Measurements from ENCODE around the gene NFKBIL1. TPM values are rescaled to one million over a fixed set of nuclear protein-coding genes. Genes with fewer than 3 reads are reported as not detected.

Gene NFKBIL1
- total and polyA plus RNA-seq, 9 of the 15 experiments (the other 6 are each of a cell fraction or from before 2014, with no cell fraction given), result 0.49 to 33.1 (median 7.6) TPM

DNA sequence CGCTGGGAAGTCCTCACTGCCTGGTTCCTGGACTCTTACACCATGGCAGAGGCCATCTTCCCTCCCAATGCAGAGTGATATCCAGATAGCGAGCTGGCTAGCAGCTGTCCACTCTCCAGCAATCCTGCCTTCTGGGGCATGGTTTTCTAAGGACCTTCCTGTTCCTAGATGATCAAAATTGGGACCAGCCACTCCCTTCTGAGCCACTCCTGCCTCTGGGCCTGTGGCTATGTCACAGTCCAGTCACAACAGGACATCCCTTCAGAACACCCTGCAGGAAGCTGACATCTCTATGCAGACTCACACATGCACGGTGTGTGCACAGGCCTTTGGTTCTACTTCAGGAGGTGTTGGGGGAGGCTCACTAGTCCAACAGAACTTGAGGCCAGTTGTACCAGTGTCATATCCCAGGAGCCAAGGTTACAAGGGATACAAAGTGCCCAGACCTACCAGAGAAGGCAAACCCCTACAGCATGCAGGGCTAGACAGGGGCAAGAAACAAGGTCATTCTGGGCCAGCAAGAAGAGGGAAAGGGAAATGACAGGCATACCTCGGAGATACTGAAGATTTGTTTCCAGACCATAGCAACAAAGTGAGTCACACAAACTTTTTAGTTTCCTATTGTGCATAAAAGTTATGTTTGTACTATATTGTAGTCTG, 21.3 kb upstream of the NFKBIL1 start (continued):
- TF ChIP-seq, protein P1, sequence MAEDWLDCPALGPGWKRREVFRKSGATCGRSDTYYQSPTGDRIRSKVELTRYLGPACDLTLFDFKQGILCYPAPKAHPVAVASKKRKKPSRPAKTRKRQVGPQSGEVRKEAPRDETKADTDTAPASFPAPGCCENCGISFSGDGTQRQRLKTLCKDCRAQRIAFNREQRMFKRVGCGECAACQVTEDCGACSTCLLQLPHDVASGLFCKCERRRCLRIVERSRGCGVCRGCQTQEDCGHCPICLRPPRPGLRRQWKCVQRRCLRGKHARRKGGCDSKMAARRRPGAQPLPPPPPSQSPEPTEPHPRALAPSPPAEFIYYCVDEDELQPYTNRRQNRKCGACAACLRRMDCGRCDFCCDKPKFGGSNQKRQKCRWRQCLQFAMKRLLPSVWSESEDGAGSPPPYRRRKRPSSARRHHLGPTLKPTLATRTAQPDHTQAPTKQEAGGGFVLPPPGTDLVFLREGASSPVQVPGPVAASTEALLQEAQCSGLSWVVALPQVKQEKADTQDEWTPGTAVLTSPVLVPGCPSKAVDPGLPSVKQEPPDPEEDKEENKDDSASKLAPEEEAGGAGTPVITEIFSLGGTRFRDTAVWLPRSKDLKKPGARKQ (CRISPR knock-in tag; IDR thresholded peaks at IDR 0.05), result no peak
- TF ChIP-seq FOXM1 (IDR thresholded peaks at IDR 0.05; ENCODE audit: low read depth), result no peak
- no peak for TF ChIP-seq FOXM1 (CRISPR knock-in tag; IDR thresholded peaks at IDR 0.05; ENCODE audit: low read depth)
- no peak for TF ChIP-seq NCOA2 (IDR thresholded peaks at IDR 0.05; ENCODE audit: partially characterized antibody in 2 of 2)
- TF ChIP-seq HLTF (IDR thresholded peaks at IDR 0.05), result no peak
- no peak for TF ChIP-seq CXXC5 (CRISPR knock-in tag; IDR thresholded peaks at IDR 0.05)
- TF ChIP-seq ZNF12 (CRISPR knock-in tag; IDR thresholded peaks at IDR 0.05), result peak; percentile 25; the same call in 1 of the 2 replicates
- TF ChIP-seq SETDB1 (IDR thresholded peaks at IDR 0.05; ENCODE audit: low read length), result peak; percentile 59
- TF ChIP-seq TARDBP (IDR thresholded peaks at IDR 0.05), result no peak
- TF ChIP-seq TSC22D4 (tag; IDR thresholded peaks at IDR 0.05), result no peak
- no peak for TF ChIP-seq SREBF2 (CRISPR knock-in tag; IDR thresholded peaks at IDR 0.05)
- TF ChIP-seq, protein P2, sequence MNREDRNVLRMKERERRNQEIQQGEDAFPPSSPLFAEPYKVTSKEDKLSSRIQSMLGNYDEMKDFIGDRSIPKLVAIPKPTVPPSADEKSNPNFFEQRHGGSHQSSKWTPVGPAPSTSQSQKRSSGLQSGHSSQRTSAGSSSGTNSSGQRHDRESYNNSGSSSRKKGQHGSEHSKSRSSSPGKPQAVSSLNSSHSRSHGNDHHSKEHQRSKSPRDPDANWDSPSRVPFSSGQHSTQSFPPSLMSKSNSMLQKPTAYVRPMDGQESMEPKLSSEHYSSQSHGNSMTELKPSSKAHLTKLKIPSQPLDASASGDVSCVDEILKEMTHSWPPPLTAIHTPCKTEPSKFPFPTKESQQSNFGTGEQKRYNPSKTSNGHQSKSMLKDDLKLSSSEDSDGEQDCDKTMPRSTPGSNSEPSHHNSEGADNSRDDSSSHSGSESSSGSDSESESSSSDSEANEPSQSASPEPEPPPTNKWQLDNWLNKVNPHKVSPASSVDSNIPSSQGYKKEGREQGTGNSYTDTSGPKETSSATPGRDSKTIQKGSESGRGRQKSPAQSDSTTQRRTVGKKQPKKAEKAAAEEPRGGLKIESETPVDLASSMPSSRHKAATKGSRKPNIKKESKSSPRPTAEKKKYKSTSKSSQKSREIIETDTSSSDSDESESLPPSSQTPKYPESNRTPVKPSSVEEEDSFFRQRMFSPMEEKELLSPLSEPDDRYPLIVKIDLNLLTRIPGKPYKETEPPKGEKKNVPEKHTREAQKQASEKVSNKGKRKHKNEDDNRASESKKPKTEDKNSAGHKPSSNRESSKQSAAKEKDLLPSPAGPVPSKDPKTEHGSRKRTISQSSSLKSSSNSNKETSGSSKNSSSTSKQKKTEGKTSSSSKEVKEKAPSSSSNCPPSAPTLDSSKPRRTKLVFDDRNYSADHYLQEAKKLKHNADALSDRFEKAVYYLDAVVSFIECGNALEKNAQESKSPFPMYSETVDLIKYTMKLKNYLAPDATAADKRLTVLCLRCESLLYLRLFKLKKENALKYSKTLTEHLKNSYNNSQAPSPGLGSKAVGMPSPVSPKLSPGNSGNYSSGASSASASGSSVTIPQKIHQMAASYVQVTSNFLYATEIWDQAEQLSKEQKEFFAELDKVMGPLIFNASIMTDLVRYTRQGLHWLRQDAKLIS (CRISPR knock-in tag; IDR thresholded peaks at IDR 0.05), result no peak
- TF ChIP-seq, protein P3, sequence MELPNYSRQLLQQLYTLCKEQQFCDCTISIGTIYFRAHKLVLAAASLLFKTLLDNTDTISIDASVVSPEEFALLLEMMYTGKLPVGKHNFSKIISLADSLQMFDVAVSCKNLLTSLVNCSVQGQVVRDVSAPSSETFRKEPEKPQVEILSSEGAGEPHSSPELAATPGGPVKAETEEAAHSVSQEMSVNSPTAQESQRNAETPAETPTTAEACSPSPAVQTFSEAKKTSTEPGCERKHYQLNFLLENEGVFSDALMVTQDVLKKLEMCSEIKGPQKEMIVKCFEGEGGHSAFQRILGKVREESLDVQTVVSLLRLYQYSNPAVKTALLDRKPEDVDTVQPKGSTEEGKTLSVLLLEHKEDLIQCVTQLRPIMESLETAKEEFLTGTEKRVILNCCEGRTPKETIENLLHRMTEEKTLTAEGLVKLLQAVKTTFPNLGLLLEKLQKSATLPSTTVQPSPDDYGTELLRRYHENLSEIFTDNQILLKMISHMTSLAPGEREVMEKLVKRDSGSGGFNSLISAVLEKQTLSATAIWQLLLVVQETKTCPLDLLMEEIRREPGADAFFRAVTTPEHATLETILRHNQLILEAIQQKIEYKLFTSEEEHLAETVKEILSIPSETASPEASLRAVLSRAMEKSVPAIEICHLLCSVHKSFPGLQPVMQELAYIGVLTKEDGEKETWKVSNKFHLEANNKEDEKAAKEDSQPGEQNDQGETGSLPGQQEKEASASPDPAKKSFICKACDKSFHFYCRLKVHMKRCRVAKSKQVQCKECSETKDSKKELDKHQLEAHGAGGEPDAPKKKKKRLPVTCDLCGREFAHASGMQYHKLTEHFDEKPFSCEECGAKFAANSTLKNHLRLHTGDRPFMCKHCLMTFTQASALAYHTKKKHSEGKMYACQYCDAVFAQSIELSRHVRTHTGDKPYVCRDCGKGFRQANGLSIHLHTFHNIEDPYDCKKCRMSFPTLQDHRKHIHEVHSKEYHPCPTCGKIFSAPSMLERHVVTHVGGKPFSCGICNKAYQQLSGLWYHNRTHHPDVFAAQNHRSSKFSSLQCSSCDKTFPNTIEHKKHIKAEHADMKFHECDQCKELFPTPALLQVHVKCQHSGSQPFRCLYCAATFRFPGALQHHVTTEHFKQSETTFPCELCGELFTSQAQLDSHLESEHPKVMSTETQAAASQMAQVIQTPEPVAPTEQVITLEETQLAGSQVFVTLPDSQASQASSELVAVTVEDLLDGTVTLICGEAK (IDR thresholded peaks at IDR 0.05), result no peak
- TF ChIP-seq, protein P3 (CRISPR knock-in tag; IDR thresholded peaks at IDR 0.05), result no peak
